K562 (cell line): ENCODE data around the gene RCE1. TPM values are rescaled to one million over a fixed set of nuclear protein-coding genes. Genes with fewer than 3 reads are reported as not detected.

Source experiments
- ATAC-seq: fragments of 200-7000 bp; cut with Tn5 transposase; 3 replicates; pipeline ENCODE4 v1.9.1; 2020; ENCODE audit warnings: moderate library complexity
- BruUV-seq: library from RNA; stranded (reverse); fragments of 400-500 nt; replicated peaks from 2 replicates; lab custom pipeline; 2021; lab: Mats Ljungman, UMichigan
- CTCF ChIA-PET: fragments of 300-600 bp; formaldehyde crosslinking; extraction: SDS; loops from one replicate; lab custom pipeline; 2021; ENCODE audit warnings: low intra/inter-chr PET ratio; lab: Yijun Ruan, JAX
- POLR2A ChIA-PET: fragments of 300-600, 350-650 bp; sonication (Branson Sonifier 250); formaldehyde crosslinking; extraction: SDS; loops from one replicate; lab custom pipeline; 2021; ENCODE audit warnings: antibody characterized with exemption, inconsistent platforms; lab: Yijun Ruan, JAX
- DNase-seq, 4 experiments: peaks; one replicate each; pipeline versions ENCODE4 v3.0.0 to v3.0.0-alpha.2; 2011 to 2018; ENCODE audit warnings: low spot score in 3 of 4, mixed read lengths in 3 of 4; ENCODE audit errors: extremely low read depth in 1 of 4
- FAIRE-seq: peaks from 2 replicates; lab custom pipeline; 2011; peaks lifted over from hg19 to GRCh38; lab: Jason Lieb, UNC
- H2AFZ ChIP-seq: 2 replicates; pipeline ENCODE4 v1.6.0; 2011; ENCODE audit warnings: low read depth, low read length, control low read depth, inconsistent platforms
- H3K27ac ChIP-seq: fragments of 200-600 bp; 3 replicates; pipeline ENCODE4 v1.8.0; 2011; ENCODE audit warnings: low read depth, mild to moderate bottlenecking, control low read depth, inconsistent platforms, low read length, moderate library complexity, mixed read lengths; ENCODE audit errors: extremely low read depth
- H3K27me3 ChIP-seq, 2 experiments: fragments of 300-600 bp in 1 of 2; 2 replicates in 1 of 2; 3 replicates in 1 of 2; pipeline versions ENCODE4 v1.6.0 to v1.8.0; 2011; ENCODE audit warnings: inconsistent platforms in 2 of 2, low read length in 2 of 2, mild to moderate bottlenecking in 1 of 2, mixed read lengths in 1 of 2, moderate library complexity in 1 of 2; ENCODE audit not compliant: control insufficient read depth in 2 of 2, insufficient read depth in 2 of 2
- H3K36me3 ChIP-seq: fragments of 300-600 bp; 3 replicates; pipeline ENCODE4 v1.8.0; 2011; ENCODE audit warnings: mild to moderate bottlenecking, low read length, inconsistent platforms; ENCODE audit not compliant: control insufficient read depth, insufficient read depth
- H3K4me1 ChIP-seq, 2 experiments: fragments of 200-600 bp in 1 of 2; replicated peaks in 1 of 2; 2 replicates in 1 of 2; 3 replicates in 1 of 2; pipeline versions ENCODE4 v1.5.1 to v1.8.0; 2011; ENCODE audit warnings: inconsistent platforms in 2 of 2, low read length in 2 of 2, mild to moderate bottlenecking in 1 of 2, mixed read lengths in 1 of 2, moderate library complexity in 1 of 2; ENCODE audit not compliant: control insufficient read depth in 2 of 2, insufficient read depth in 2 of 2
- H3K4me2 ChIP-seq: 2 replicates; pipeline ENCODE4 v1.6.1; 2011; ENCODE audit warnings: low read length, control low read depth, inconsistent platforms, mixed read lengths; ENCODE audit not compliant: insufficient read depth
- H3K4me3 ChIP-seq: fragments of 200-600 bp; sonication (generic), shearing (Covaris generic); 2 replicates; pipeline ENCODE4 v1.5.1; 2016; ENCODE audit warnings: control low read depth, inconsistent platforms
- H3K79me2 ChIP-seq: fragments of 200-600 bp; 3 replicates; pipeline ENCODE4 v1.8.0; 2011; ENCODE audit warnings: low read length, inconsistent platforms; ENCODE audit not compliant: control insufficient read depth, insufficient read depth
- H3K9ac ChIP-seq, 2 experiments: 2 replicates each; pipeline versions ENCODE4 v1.6.0 to v1.6.1; 2011; ENCODE audit warnings: low read depth in 2 of 2, low read length in 2 of 2, control low read depth in 1 of 2, inconsistent platforms in 1 of 2, mild to moderate bottlenecking in 1 of 2, mixed read lengths in 1 of 2; ENCODE audit not compliant: insufficient read depth in 1 of 2
- H3K9me1 ChIP-seq: one replicate; pipeline ENCODE4 v1.6.0; 2011; ENCODE audit warnings: inconsistent platforms, mild to moderate bottlenecking, low read length, moderate library complexity; ENCODE audit not compliant: control insufficient read depth, insufficient read depth
- H3K9me3 ChIP-seq: replicated peaks from 2 replicates; pipeline ENCODE4 v1.5.1; 2011; ENCODE audit warnings: low read depth, low read length, inconsistent platforms; ENCODE audit not compliant: control insufficient read depth, insufficient read depth
- H4K20me1 ChIP-seq: replicated peaks from 2 replicates; pipeline ENCODE4 v1.6.1; 2011; ENCODE audit warnings: low read length, inconsistent platforms, mixed read lengths; ENCODE audit not compliant: control insufficient read depth, insufficient read depth
- CHCHD3 ChIP-seq: fragments of 250-450 bp; sonication (Bioruptor Pico); IDR thresholded peaks from 2 replicates; pipeline ENCODE4 v2.1.2; 2022; ENCODE audit warnings: mild to moderate bottlenecking
- MYNN ChIP-seq, 2 experiments: sonication (generic); formaldehyde crosslinking in 1 of 2; IDR thresholded peaks; 2 replicates each; pipeline versions ENCODE4 v1.5.0 to v1.6.1; 2016 to 2020; ENCODE audit warnings: antibody characterized with exemption in 1 of 2, missing genetic modification reagents in 1 of 2
- NR1H2 ChIP-seq: sonication (generic); formaldehyde crosslinking; IDR thresholded peaks from 2 replicates; pipeline ENCODE4 v1.4.0; 2020; ENCODE audit warnings: mild to moderate bottlenecking, missing genetic modification reagents
- PRMT5 ChIP-seq: sonication (generic); formaldehyde crosslinking; IDR thresholded peaks from 2 replicates; pipeline ENCODE4 v1.5.0; 2020; ENCODE audit warnings: missing genetic modification reagents
- RFX7 ChIP-seq: fragments of 250-450 bp; sonication (Bioruptor Pico); IDR thresholded peaks from 2 replicates; pipeline ENCODE4 v1.5.1; 2021; ENCODE audit warnings: mild to moderate bottlenecking
- SMAD4 ChIP-seq: fragments of 250-450 bp; sonication (Bioruptor Pico); conservative IDR thresholded peaks from 2 replicates; pipeline ENCODE4 v1.8.0; 2021; ENCODE audit warnings: inconsistent platforms, mild to moderate bottlenecking, moderate library complexity
- SMC3 ChIP-seq: conservative IDR thresholded peaks from 2 replicates; pipeline ENCODE4 v1.6.1; 2011; ENCODE audit warnings: low read depth, low read length, improper control_type of control experiment; ENCODE audit not compliant: insufficient read depth
- TFAM ChIP-seq: fragments of 250-450 bp; sonication (Bioruptor Pico); conservative IDR thresholded peaks from 2 replicates; pipeline ENCODE4 v1.5.0; 2021; ENCODE audit warnings: mild to moderate bottlenecking, moderate library complexity
- ZC3H8 ChIP-seq: fragments of 450-650 bp; IDR thresholded peaks from 2 replicates; pipeline ENCODE4 v1.6.1; 2017
- ZNF140 ChIP-seq: fragments of 250-450 bp; sonication (Bioruptor Pico); IDR thresholded peaks from 2 replicates; pipeline ENCODE4 v1.8.0; 2021; ENCODE audit warnings: moderate library complexity, mild to moderate bottlenecking, inconsistent platforms
- ZNF212 ChIP-seq: fragments of 450-650 bp; formaldehyde crosslinking; IDR thresholded peaks from 2 replicates; pipeline ENCODE4 v1.4.0; 2020; ENCODE audit warnings: mild to moderate bottlenecking
- WGBS: fragments of 100-300 bp; shearing (Covaris generic); methylation state at CpG from one replicate; pipeline ENCODE4 v1.1.6; 2016; ENCODE audit warnings: low coverage, mixed read lengths; ENCODE audit not compliant: insufficient coverage; ENCODE audit errors: missing lambda C conversion rate; 5-methylcytosine and 5-hydroxymethylcytosine counted together
- in situ Hi-C: fragments of 300-500 bp; cut with MboI; formaldehyde crosslinking; loops from 4 replicates; pipeline ENCODE4 v1.15.0; 2018; ENCODE audit warnings: inconsistent platforms, mixed read lengths
- intact Hi-C: fragments of 100-400 bp; cut with micrococcal nuclease; formaldehyde crosslinking; loops from 2 replicates; pipeline ENCODE4 v1.14.2; 2022
- polyA plus RNA-seq, 8 experiments: library from polyadenylated mRNA; depleted of rRNA in 4 of 8; stranded (reverse) in 5 of 8; unstranded in 3 of 8; fragments of >200 nt; fragmentation: Nextera tagmentation in 2 of 8; fragmentation: Illumina TruSeq in 1 of 8; extraction: Ambion mirVana in 2 of 8; extraction: Trizol in 1 of 8; gene quantifications; 2 replicates each; pipeline versions ENCODE4 v1.2.1 to v1.2.3, GENCODE V29; 2011 to 2014; ENCODE audit warnings: inconsistent platforms in 1 of 8, missing spikeins in 1 of 8
- total RNA-seq, 7 experiments: library from RNA; depleted of rRNA in 6 of 7; stranded (reverse); fragments of >200 nt in 6 of 7; fragmentation: Illumina TruSeq in 2 of 7; extraction: Trizol in 2 of 7; gene quantifications; 2 replicates each; pipeline versions ENCODE4 v1.2.1 to v1.2.3, GENCODE V29; 2011 to 2021; ENCODE audit warnings: low replicate concordance in 1 of 7
- TF ChIP-seq, protein P1 (sequence below), 2 experiments: IDR thresholded peaks; 2 replicates each; pipeline ENCODE4 v1.6.1; 2011; ENCODE audit warnings: borderline replicate concordance in 1 of 2, control low read depth in 1 of 2, low read depth in 1 of 2, low read length in 1 of 2, mild to moderate bottlenecking in 1 of 2, mixed read lengths in 1 of 2, moderate library complexity in 1 of 2; ENCODE audit not compliant: insufficient read depth in 1 of 2, insufficient read length in 1 of 2, poor library complexity in 1 of 2, severe bottlenecking in 1 of 2; ENCODE audit errors: extremely low read depth in 1 of 2
- TF ChIP-seq, protein P2 (sequence below), 3 experiments: fragments of 200-800 bp in 1 of 3; sonication (Bioruptor generic) in 1 of 3; sonication (generic) in 1 of 3; formaldehyde crosslinking in 1 of 3; IDR thresholded peaks; 2 replicates each; pipeline versions ENCODE4 v1.6.1 to v1.8.0; 2016 to 2022; ENCODE audit warnings: mild to moderate bottlenecking in 2 of 3, missing compliant biosample characterization in 2 of 3, missing genetic modification characterization in 2 of 3, missing genetic modification reagents in 1 of 3

RCE1 gene
- total and polyA plus RNA-seq, 9 of the 15 experiments (the other 6 are each of a cell fraction or from before 2014, with no cell fraction given), result 0.75 to 41.5 (median 15.1) TPM

DNA sequence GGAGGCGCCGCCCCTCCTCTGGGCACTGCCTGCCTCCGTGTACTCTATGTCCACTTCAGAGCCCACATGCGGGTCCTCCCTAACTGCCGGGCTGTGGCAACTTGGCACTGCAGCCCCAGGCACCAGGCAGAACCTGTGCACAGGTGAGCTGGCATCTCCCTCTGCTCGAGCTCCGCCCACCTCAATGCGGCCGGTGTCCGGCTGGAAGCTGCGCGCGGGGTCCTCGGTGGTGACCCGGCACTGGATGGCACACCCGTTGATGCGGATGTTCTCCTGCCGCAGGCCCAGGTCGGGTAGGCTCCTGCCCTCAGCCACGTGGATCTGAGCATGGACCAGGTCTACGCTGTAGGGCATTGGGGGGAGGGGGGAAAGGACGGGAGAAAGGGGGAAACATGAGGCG lies 22.8 kb downstream of the RCE1 start:
- ATAC-seq (no peak), DNase-seq (no peak), FAIRE-seq (no peak)
- TF ChIP-seq CHCHD3 (CRISPR knock-in tag), result no peak
- no peak for TF ChIP-seq NR1H2 (CRISPR knock-in tag)
- TF ChIP-seq, protein P1, sequence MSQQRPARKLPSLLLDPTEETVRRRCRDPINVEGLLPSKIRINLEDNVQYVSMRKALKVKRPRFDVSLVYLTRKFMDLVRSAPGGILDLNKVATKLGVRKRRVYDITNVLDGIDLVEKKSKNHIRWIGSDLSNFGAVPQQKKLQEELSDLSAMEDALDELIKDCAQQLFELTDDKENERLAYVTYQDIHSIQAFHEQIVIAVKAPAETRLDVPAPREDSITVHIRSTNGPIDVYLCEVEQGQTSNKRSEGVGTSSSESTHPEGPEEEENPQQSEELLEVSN (IDR thresholded peaks at IDR 0.05; ENCODE audit: borderline replicate concordance in 1 of 2, extremely low read depth in 1 of 2, insufficient read depth in 1 of 2, insufficient read length in 1 of 2, low read depth in 1 of 2, low read length in 1 of 2, poor library complexity in 1 of 2, severe bottlenecking in 1 of 2), result no peak
- no peak for TF ChIP-seq PRMT5
- no peak for TF ChIP-seq SMC3
- no peak for TF ChIP-seq ZC3H8
- no peak for TF ChIP-seq TFAM (CRISPR knock-in tag)
- TF ChIP-seq, protein P2, sequence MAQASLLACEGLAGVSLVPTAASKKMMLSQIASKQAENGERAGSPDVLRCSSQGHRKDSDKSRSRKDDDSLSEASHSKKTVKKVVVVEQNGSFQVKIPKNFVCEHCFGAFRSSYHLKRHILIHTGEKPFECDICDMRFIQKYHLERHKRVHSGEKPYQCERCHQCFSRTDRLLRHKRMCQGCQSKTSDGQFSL (CRISPR knock-in tag; IDR thresholded peaks at IDR 0.05), result no peak
- TF ChIP-seq, protein P2 (tag; IDR thresholded peaks at IDR 0.05), result no peak
- no peak for TF ChIP-seq ZNF140 (CRISPR knock-in tag)
- TF ChIP-seq ZNF212 (CRISPR knock-in tag), result no peak
- TF ChIP-seq SMAD4, result no peak
- TF ChIP-seq RFX7 (CRISPR knock-in tag), result no peak
- no peak for TF ChIP-seq MYNN (IDR thresholded peaks at IDR 0.05)
- no peak for TF ChIP-seq MYNN (CRISPR knock-in tag; IDR thresholded peaks at IDR 0.05)
- intact Hi-C loops, result no loop called here
- H3K9me3 ChIP-seq, result no peaks in the 10 kb centered on the region
- H3K9ac ChIP-seq, result peak overlapping the region in 1 of 2 experiments; percentile 81; a peak in 1 of 4 replicates
- H3K4me1 ChIP-seq, result peaks cover 10 to 69% of the 10 kb centered on the region in 2 experiments; a peak in 4 of 5 replicates
- no peaks in the 10 kb centered on the region for H3K27me3 ChIP-seq
- H3K36me3 ChIP-seq, result peaks cover 24% of the 10 kb centered on the region; the same call in 2 of the 3 replicates
- CTCF ChIA-PET, result no interaction called here
- no peak overlapping the region for H3K4me3 ChIP-seq
- no TSS peak for BruUV-seq
- no peaks in the 10 kb centered on the region for H3K9me1 ChIP-seq
- no peaks in the 10 kb centered on the region for H3K79me2 ChIP-seq
- POLR2A ChIA-PET, result no interaction called here
- H3K4me2 ChIP-seq, result no peak overlapping the region
- H2AFZ ChIP-seq, result no peak overlapping the region
- 93% methylated on average over 20 of the region's 23 CpGs for WGBS
- H4K20me1 ChIP-seq, result 0 out of 2 replicates have a peak, but pooled peaks cover 3% of the 10 kb centered on the region
- in situ Hi-C loops, result no loop called here
- H3K27ac ChIP-seq, result no peak overlapping the region
